Stimulated activated CD8-positive, alpha-beta memory T cell treated with anti-CD3 and anti-CD28 coated beads, Interleukin-7, amount 100 ng/mL, for 24 hours (primary cell): ENCODE measurements around the gene TP73.
"Not testable (repeated sequence)": the region's sequence is repeated elsewhere in the genome, so short reads cannot be mapped to it uniquely, and the experiment has no call there.

Experiments used
- DNase-seq: peaks from one replicate; pipeline ENCODE4 v3.0.0-alpha.2; 2020; ENCODE audit warnings: low read depth

The TP73 gene

GRCh38 chr1:3618881-3619671, 33.2 kb upstream of the TP73 start:
- peak; percentile 44 for DNase-seq

GRCh38 chr1:3620708-3621107, 31.6 kb upstream of the TP73 start:
- DNase-seq: no peak

- not testable (repeated sequence) for DNase-seq
These were observed 31.1 kb upstream of the TP73 start for GRCh38 chr1:3621151-3621671.

- DNase-seq: not testable (repeated sequence)
These were observed 30.2 kb upstream of the TP73 start for GRCh38 chr1:3622102-3622501.

GRCh38 chr1:3623441-3624199, 28.7 kb upstream of the TP73 start:
- no peak for DNase-seq

- DNase-seq: peak; percentile 96
These were observed 27.8 kb upstream of the TP73 start, which contains the start of gene TPRG1L for GRCh38 chr1:3624200-3625136. TPRG1L (plus strand) TSS chr1:3625015; CDS start chr1:3625073, 58 bp downstream.

- DNase-seq: no peak
These were observed 27.0 kb upstream of the TP73 start for GRCh38 chr1:3625151-3625907.

GRCh38 chr1:3626025-3626424, 26.3 kb upstream of the TP73 start:
- no peak for DNase-seq

GRCh38 chr1:3627515-3628253, 24.6 kb upstream of the TP73 start:
- no peak for DNase-seq

- no peak for DNase-seq
These were observed 23.9 kb upstream of the TP73 start for GRCh38 chr1:3628445-3628844.

GRCh38 chr1:3629561-3630160, 22.7 kb upstream of the TP73 start:
- DNase-seq: no peak

- DNase-seq: no peak
These were observed 22.1 kb upstream of the TP73 start for GRCh38 chr1:3630161-3630611.

GRCh38 chr1:3630914-3631313, 21.4 kb upstream of the TP73 start:
- no peak for DNase-seq

- DNase-seq: no peak
These were observed 20.7 kb upstream of the TP73 start for GRCh38 chr1:3631320-3632260.

- DNase-seq: no peak
These were observed 20.0 kb upstream of the TP73 start for GRCh38 chr1:3632298-3632697.

GRCh38 chr1:3632716-3633343, 19.5 kb upstream of the TP73 start:
- no peak for DNase-seq

GRCh38 chr1:3633344-3634058, 18.8 kb upstream of the TP73 start:
- no peak for DNase-seq
